DND-41 (cell line): ENCODE measurements around the gene SENP1.

ENCODE experiments used
- ATAC-seq: fragments of 200-7000 bp; cut with Tn5 transposase; 3 replicates; pipeline ENCODE4 v1.9.1; 2021; ENCODE audit warnings: low read depth; ENCODE audit not compliant: insufficient read depth
- DNase-seq: peaks from one replicate; pipeline ENCODE4 v3.0.0-alpha.2; 2020
- H2AFZ ChIP-seq: 2 replicates; pipeline ENCODE4 v1.6.0; 2012; ENCODE audit warnings: low read depth, low read length
- H3K27ac ChIP-seq: 2 replicates; pipeline ENCODE4 v1.5.1; 2012; ENCODE audit warnings: low read length, inconsistent platforms
- H3K27me3 ChIP-seq: fragments of 200-600 bp; sonication (generic); 2 replicates; pipeline ENCODE4 v1.6.0; 2012; ENCODE audit warnings: low read length, mild to moderate bottlenecking, inconsistent platforms; ENCODE audit not compliant: insufficient read depth, poor library complexity
- H3K36me3 ChIP-seq: 2 replicates; pipeline ENCODE4 v1.5.1; 2012; ENCODE audit warnings: low read length, inconsistent platforms; ENCODE audit not compliant: insufficient read depth
- H3K4me1 ChIP-seq: 2 replicates; pipeline ENCODE4 v1.5.1; 2012; ENCODE audit warnings: mild to moderate bottlenecking, low read length; ENCODE audit not compliant: insufficient read depth
- H3K4me2 ChIP-seq: 2 replicates; pipeline ENCODE4 v1.6.0; 2012; ENCODE audit warnings: mild to moderate bottlenecking, moderate library complexity, low read length, inconsistent platforms; ENCODE audit not compliant: insufficient read depth
- H3K4me3 ChIP-seq, 2 experiments: fragments of 200-600 bp in 1 of 2; shearing (Covaris generic) in 1 of 2; 2 replicates each; pipeline ENCODE4 v1.5.1; 2012 to 2016; ENCODE audit warnings: inconsistent platforms in 2 of 2, low read length in 2 of 2, mild to moderate bottlenecking in 2 of 2, low read depth in 1 of 2, moderate library complexity in 1 of 2
- H3K79me2 ChIP-seq: 2 replicates; pipeline ENCODE4 v1.6.0; 2012; ENCODE audit warnings: low read length, inconsistent platforms; ENCODE audit not compliant: insufficient read depth
- H3K9ac ChIP-seq: 2 replicates; pipeline ENCODE4 v1.6.0; 2012; ENCODE audit warnings: low read depth, mild to moderate bottlenecking, inconsistent platforms, low read length, moderate library complexity
- H3K9me3 ChIP-seq: 2 replicates; pipeline ENCODE4 v1.5.1; 2012; ENCODE audit warnings: low read length, moderate library complexity, mild to moderate bottlenecking, inconsistent platforms; ENCODE audit not compliant: insufficient read depth, severe bottlenecking
- H4K20me1 ChIP-seq: 2 replicates; pipeline ENCODE4 v1.6.0; 2012; ENCODE audit warnings: low read length; ENCODE audit not compliant: insufficient read depth
- EZH2 ChIP-seq: IDR thresholded peaks from 3 replicates; pipeline ENCODE4 v1.6.1; 2012; ENCODE audit warnings: borderline replicate concordance, low read depth, mild to moderate bottlenecking, moderate library complexity, low read length, inconsistent platforms; ENCODE audit not compliant: severe bottlenecking
- TF ChIP-seq, protein P1 (sequence below): IDR thresholded peaks from 2 replicates; pipeline ENCODE4 v1.5.1; 2012; ENCODE audit warnings: borderline replicate concordance, low read length, moderate library complexity, mild to moderate bottlenecking; ENCODE audit not compliant: poor library complexity, severe bottlenecking; ENCODE audit errors: extremely low read depth

Gene SENP1

DNA sequence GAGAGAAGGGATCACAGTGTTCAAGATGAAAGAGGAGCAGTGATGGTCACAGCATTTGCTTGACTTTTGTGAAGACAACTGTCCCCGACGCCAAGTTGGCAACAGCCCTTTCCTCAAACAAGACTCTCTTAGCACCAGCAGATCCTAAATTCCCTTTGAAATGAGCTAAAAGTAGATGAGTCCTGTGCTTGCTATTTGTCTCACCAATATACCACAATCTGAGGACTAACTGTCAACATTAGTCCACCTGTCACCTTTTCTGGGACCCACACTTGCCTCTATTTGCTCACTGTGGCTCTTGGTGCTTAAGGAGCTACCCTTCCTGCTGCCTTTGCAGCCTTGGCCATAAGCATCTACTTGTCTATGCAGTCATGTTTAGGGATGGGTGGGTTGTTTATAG is 54.2 kb downstream of the SENP1 start:
- Histone ChIP-seq H3K79me2 (no peaks in the 10 kb centered on the region), H2AFZ (no peak overlapping the region), H3K27ac (no peak overlapping the region), H3K4me3 (no peak overlapping the region), H3K36me3 (peaks cover 73% of the 10 kb centered on the region), H3K27me3 (no peaks in the 10 kb centered on the region), H3K4me2 (no peak overlapping the region), H3K4me1 (no peaks in the 10 kb centered on the region), H3K9me3 (no peaks in the 10 kb centered on the region), H4K20me1 (peaks cover 3% of the 10 kb centered on the region; the same call in 1 of the 2 replicates), H3K9ac (no peak overlapping the region)
- ATAC-seq: no peak
- no peak for TF ChIP-seq EZH2
- TF ChIP-seq, protein P1, sequence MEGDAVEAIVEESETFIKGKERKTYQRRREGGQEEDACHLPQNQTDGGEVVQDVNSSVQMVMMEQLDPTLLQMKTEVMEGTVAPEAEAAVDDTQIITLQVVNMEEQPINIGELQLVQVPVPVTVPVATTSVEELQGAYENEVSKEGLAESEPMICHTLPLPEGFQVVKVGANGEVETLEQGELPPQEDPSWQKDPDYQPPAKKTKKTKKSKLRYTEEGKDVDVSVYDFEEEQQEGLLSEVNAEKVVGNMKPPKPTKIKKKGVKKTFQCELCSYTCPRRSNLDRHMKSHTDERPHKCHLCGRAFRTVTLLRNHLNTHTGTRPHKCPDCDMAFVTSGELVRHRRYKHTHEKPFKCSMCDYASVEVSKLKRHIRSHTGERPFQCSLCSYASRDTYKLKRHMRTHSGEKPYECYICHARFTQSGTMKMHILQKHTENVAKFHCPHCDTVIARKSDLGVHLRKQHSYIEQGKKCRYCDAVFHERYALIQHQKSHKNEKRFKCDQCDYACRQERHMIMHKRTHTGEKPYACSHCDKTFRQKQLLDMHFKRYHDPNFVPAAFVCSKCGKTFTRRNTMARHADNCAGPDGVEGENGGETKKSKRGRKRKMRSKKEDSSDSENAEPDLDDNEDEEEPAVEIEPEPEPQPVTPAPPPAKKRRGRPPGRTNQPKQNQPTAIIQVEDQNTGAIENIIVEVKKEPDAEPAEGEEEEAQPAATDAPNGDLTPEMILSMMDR: no peak
- DNase-seq: no peak

DNA sequence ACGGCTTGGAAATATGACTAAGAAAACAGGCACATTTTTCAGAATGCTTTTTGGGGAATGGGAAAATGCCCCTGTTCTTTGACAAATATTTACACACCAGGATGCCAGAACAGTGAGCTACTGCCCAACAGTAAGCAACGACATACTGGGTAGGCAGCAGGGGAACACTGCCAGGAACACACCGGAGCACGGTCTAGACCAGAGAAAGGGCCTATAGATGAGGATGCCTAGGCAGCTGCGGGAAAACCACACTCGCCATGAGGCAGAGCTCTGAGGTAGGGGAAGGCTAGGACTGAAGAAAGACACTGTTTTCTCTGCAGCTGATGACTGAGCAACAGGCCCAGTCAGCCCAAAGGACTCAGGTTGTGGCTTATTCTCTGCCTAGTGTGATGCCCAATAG is 55.7 kb downstream of the SENP1 start:
- peaks cover 3% of the 10 kb centered on the region; the same call in 1 of the 2 replicates for H4K20me1 ChIP-seq
- ATAC-seq (no peak), DNase-seq (no peak)
- no peaks in the 10 kb centered on the region for H3K79me2 ChIP-seq
- no peaks in the 10 kb centered on the region for H3K9me3 ChIP-seq
- TF ChIP-seq EZH2: no peak
- TF ChIP-seq, protein P1: no peak
- no peak overlapping the region for H3K27ac ChIP-seq
- peaks cover 84% of the 10 kb centered on the region for H3K36me3 ChIP-seq
- no peak overlapping the region for H3K9ac ChIP-seq
- no peak overlapping the region for H2AFZ ChIP-seq
- H3K4me1 ChIP-seq: no peaks in the 10 kb centered on the region
- no peaks in the 10 kb centered on the region for H3K27me3 ChIP-seq
- H3K4me2 ChIP-seq: no peak overlapping the region
- no peak overlapping the region for H3K4me3 ChIP-seq

DNA sequence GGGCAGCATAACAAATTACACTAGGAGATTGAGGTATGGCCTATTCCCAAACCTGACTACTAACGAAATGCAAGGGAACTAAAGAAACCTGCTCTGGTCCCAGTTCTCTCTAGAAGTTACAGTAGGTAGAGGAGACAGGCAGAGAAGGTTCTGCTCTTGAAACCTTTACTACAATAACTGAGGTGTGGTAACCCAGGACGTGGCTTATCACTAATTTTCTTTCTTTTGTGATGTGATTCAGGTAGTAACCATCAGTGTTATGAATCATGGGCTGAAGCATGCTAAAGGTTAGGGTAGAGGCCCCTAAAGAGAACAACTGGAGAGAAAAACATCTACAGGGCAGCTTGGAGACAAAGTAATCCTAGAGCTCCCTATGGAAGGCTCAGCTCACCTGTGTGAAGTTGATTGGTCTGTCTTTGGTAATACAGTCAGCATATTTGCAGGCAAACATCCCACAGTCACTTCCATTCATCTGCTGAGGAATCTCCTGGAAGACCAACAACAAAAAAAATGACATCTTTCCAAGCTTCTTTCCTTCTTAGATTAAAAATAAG is 59.8 kb downstream of the SENP1 start:
- no peak for ATAC-seq
- H4K20me1 ChIP-seq: peaks cover 3% of the 10 kb centered on the region; the same call in 1 of the 2 replicates
- no peak for TF ChIP-seq EZH2
- TF ChIP-seq, protein P1: no peak

More for the DNA sequence above, 59.8 kb downstream of the SENP1 start:
- no peaks in the 10 kb centered on the region for H3K79me2 ChIP-seq
- H2AFZ ChIP-seq: no peak overlapping the region
- no peak overlapping the region for H3K4me2 ChIP-seq
- no peak for DNase-seq
- no peak overlapping the region for H3K9ac ChIP-seq
- H3K9me3 ChIP-seq: no peaks in the 10 kb centered on the region
- H3K4me1 ChIP-seq: no peaks in the 10 kb centered on the region
- H3K4me3 ChIP-seq: no peak overlapping the region
- peaks cover 85% of the 10 kb centered on the region for H3K36me3 ChIP-seq
- no peaks in the 10 kb centered on the region for H3K27me3 ChIP-seq
- no peak overlapping the region for H3K27ac ChIP-seq
